GM21515 (cell line): ENCODE results near the gene PAIP2B.
"Not testable (repeated sequence)": the region's sequence is repeated elsewhere in the genome, so short reads cannot be mapped to it uniquely, and the experiment has no call there.

Experiments
- ATAC-seq: cut with Tn5 transposase; IDR thresholded peaks from one replicate; pipeline ENCODE4 v1.9.1; 2021; ENCODE audit not compliant: unreplicated experiment

Gene PAIP2B

GRCh38 chr2:71220743-71221142 lies 6.2 kb downstream of the PAIP2B start:
- no peak for ATAC-seq

GRCh38 chr2:71216501-71216900 lies 10.4 kb downstream of the PAIP2B start:
- no peak for ATAC-seq

- ATAC-seq = no peak
Measured at GRCh38 chr2:71215447-71215846, 11.5 kb downstream of the PAIP2B start.

GRCh38 chr2:71212336-71212735 lies 14.6 kb downstream of the PAIP2B start:
- ATAC-seq = no peak

- ATAC-seq = no peak
Measured at GRCh38 chr2:71210292-71210691, 16.6 kb downstream of the PAIP2B start.

- ATAC-seq = no peak
Measured at GRCh38 chr2:71208756-71209155, 18.1 kb downstream of the PAIP2B start.

- no peak for ATAC-seq
Measured at GRCh38 chr2:71207601-71208000, 19.3 kb downstream of the PAIP2B start.

GRCh38 chr2:71206271-71206670 lies 20.6 kb downstream of the PAIP2B start:
- no peak for ATAC-seq

GRCh38 chr2:71191570-71191943 lies 35.3 kb downstream of the PAIP2B start:
- no peak for ATAC-seq

- no peak for ATAC-seq
Measured at GRCh38 chr2:71190656-71191569, 36.0 kb downstream of the PAIP2B start.

GRCh38 chr2:71187589-71187988 lies 39.3 kb downstream of the PAIP2B start:
- ATAC-seq = no peak

GRCh38 chr2:71186973-71187372 lies 39.9 kb downstream of the PAIP2B start:
- no peak for ATAC-seq

GRCh38 chr2:71183306-71184115 lies 43.4 kb downstream of the PAIP2B start:
- not testable (repeated sequence) for ATAC-seq

- ATAC-seq = no peak
Measured at GRCh38 chr2:71181316-71181715, 45.6 kb downstream of the PAIP2B start.

GRCh38 chr2:71178836-71179235 lies 48.1 kb downstream of the PAIP2B start:
- not testable (repeated sequence) for ATAC-seq

- ATAC-seq = no peak
Measured at GRCh38 chr2:71174207-71174606, 52.7 kb downstream of the PAIP2B start.

- no peak for ATAC-seq
Measured at GRCh38 chr2:71173096-71173495, 53.8 kb downstream of the PAIP2B start.

GRCh38 chr2:71166812-71167211 lies 60.1 kb downstream of the PAIP2B start:
- no peak for ATAC-seq

- ATAC-seq = no peak
Measured at GRCh38 chr2:71157124-71157793, 69.6 kb downstream of the PAIP2B start.

- ATAC-seq = no peak
Measured at GRCh38 chr2:71156573-71156972, 70.3 kb downstream of the PAIP2B start.

GRCh38 chr2:71155846-71156245 lies 71.1 kb downstream of the PAIP2B start:
- ATAC-seq = no peak
